ENCODE data around the gene TREH.
"Not testable (repeated sequence)": the region's sequence is repeated elsewhere in the genome, so short reads cannot be mapped to it uniquely, and the experiment has no call there.

Gene TREH, protein sequence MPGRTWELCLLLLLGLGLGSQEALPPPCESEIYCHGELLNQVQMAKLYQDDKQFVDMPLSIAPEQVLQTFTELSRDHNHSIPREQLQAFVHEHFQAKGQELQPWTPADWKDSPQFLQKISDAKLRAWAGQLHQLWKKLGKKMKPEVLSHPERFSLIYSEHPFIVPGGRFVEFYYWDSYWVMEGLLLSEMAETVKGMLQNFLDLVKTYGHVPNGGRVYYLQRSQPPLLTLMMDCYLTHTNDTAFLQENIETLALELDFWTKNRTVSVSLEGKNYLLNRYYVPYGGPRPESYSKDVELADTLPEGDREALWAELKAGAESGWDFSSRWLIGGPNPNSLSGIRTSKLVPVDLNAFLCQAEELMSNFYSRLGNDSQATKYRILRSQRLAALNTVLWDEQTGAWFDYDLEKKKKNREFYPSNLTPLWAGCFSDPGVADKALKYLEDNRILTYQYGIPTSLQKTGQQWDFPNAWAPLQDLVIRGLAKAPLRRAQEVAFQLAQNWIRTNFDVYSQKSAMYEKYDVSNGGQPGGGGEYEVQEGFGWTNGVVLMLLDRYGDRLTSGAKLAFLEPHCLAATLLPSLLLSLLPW

DNA sequence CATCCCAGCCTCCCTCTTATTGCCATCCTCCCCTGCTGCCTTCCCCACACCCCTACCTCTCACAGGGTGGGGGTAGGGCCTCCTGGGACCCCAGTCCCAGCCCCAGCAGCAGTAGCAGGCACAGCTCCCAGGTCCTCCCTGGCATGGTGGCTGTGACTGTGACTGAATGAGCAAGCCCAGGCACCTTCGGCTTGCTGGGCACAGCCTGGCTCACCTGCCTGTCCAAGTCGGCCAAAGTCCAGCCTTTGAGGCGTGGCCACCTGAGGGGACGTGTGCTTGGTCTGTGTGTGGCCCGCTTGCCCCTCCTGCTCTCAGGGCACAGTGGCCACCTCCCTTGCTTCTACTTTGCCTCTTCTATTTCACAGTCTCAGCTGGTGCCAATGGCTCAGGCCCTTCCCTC is at the start of gene TREH:
TSS of gene TREH (minus strand) at position 168 of the 400 bp plus-strand sequence. CDS start at position 145, 23 bp downstream.
- DNase-seq (ENCODE audit: low spot score), result no peak

DNA sequence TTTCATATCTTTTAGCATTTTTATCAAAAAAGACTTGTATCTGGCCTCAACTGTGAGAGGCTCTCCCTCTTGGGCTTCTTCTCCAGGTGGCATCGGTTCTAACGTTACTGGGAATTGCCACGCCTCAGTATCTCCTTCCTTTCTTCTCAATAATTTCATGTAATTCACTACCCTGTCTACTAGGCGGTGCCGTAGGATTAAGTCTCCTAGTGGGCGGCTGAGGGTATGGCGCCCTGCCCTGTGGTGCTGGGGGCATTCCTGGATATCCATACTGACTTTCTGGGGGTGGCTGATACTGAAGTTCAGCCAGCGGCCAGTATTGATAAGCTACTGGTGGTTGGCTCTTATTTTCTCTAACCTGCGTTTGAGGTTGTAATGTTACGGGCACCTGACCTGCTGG is 48.7 kb upstream of the TREH start:
- DNase-seq (ENCODE audit: low spot score), result not testable (repeated sequence)

DNA sequence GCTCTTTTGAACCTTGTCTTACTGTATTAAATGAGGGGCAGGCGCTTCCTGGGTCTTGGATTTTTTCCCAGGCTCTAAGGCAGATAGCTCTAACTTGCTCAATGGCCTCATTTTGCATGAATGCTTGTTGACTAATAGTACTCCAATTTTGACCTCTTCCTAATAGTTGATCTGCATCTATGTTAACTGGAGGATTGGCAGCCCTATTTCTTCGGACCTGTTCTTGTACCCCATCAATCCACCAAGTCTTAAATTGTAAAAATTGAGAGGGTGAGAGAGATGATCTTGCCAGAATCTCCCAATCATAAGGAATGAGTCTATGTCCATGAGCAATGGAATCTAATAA is 48.2 kb upstream of the TREH start:
- not testable (repeated sequence) for DNase-seq (ENCODE audit: low spot score)

DNA sequence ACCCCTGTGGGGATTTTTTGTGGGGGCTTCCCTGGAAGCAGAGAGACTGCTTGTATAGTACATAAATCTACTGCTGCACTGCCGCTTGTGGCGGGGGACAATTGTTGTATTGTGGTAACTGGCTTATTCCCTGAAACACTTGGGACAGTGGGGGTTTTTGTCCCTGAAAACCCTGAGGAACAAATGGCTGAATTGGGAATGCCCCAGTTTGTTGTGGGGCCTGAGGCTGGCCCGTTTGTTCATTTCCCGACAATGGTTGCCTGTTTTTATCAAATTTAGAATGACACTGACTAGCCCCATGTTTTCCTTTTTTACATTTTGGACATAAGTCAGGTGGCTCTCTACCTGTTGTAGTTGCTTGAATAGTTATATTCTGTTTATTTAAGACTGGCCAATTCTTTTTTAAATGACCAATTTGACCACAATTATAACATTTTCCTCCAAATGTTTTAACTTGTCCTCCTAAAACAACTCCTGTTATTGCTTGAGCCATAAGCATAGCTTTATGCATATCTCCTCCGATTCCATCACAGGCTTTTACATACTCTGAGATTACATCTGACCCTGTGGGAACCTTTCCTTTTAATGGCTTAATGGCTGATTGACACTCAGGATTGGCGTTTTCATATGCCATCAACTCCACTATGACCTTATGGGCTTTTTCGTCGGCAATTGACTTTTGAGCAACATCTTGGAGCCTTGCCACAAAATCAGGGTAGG is 47.7 kb upstream of the TREH start:
- not testable (repeated sequence) for DNase-seq (ENCODE audit: low spot score)

DNA sequence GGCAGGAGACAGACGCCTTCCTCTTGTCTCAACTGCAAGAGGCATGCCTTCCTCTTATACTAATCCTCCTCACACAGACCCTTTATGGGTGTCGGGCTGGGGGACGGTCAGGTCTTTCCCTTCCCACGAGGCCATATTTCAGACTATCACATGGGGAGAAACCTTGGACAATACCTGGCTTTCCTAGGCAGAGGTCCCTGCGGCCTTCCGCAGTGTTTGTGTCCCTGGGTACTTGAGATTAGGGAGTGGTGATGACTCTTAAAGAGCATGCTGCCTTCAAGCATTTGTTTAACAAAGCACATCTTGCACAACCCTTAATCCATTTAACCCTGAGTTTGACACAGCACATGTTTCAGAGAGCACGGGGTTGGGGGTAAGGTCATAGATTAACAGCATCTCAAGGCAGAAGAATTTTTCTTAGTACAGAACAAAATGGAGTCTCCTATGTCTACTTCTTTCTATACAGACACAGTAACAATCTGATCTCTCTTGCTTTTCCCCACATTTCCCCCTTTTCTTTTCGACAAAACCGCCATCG is 42.1 kb upstream of the TREH start:
- DNase-seq (ENCODE audit: low spot score), result not testable (repeated sequence)

DNA sequence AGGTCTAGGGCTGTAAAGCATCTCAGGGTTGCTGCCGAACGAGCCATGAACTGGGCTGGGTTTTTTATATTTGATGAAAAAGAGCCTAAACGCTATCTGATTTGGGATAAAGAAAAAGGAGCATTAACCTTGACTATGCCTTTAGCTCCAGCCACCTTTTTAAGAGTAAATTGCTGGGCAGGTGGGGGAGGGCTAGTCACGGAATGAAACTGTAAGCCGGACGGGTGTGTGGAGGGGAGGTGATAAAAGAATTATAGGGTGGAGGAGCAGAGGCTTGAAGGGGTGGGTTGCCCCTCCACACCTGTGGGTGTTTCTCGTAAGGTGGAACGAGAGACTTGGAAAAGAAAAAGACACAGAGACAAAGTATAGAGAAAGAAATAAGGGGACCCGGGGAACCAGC is 41.3 kb upstream of the TREH start:
- DNase-seq (ENCODE audit: low spot score), result not testable (repeated sequence)

DNA sequence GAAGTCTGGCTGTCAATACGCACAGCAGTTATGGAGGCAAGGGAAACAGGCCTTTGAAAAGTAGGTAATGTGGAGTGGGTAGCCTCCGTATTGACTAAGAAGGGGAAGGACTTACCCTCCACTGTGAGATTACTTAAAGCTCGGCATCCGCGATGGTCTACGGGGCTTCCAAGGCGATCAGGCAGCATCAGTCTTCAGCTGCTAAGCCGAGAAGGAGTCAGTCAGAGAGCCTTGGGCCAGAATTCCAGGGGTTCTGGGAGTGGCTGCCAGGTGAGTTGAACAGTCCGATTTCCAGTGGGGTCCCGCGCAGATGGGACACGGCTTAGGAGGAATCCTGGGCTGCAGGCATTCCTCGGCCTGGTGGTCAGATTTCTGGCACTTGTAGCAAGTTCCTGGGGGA is 40.6 kb upstream of the TREH start:
- not testable (repeated sequence) for DNase-seq (ENCODE audit: low spot score)

DNA sequence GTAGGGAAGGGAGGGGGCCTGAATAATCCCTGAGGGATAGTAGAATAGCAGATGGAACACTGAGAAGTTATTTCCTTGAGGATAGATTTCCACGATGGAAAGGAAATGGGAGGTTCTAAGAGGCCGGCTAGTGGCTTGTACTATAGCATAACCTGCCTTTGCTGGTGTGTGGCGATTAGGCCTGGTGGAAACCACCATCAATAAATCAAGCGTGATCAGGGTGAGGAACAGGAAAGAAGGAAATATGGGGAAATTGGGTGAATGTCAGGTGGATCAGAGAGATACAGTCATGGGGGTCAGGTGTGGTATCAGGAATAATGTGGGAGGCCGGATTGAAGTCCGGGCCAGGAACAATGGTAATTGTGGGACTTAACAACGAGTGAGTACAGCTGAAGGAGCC is 39.1 kb upstream of the TREH start:
- DNase-seq (ENCODE audit: low spot score), result not testable (repeated sequence)

DNA sequence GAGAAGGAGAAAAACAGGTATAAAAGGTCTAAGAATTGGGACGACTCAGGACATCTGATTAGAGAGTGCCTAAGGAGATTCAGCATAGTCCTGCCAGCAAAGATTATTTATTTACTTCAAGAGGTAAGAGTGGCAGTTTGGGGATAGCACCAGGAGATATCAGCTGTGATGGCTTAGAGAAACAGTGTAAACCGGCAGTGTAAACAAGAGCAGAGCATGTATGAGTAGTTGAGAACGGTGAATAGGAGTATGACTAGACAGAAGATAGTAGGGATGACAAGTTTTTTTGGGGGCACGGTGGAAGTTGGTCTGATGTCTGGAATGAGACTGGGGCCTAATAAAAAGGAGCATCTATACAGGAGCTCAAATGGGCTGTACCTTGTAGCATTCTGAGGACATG is 38.3 kb upstream of the TREH start:
- DNase-seq (ENCODE audit: low spot score), result not testable (repeated sequence)

DNA sequence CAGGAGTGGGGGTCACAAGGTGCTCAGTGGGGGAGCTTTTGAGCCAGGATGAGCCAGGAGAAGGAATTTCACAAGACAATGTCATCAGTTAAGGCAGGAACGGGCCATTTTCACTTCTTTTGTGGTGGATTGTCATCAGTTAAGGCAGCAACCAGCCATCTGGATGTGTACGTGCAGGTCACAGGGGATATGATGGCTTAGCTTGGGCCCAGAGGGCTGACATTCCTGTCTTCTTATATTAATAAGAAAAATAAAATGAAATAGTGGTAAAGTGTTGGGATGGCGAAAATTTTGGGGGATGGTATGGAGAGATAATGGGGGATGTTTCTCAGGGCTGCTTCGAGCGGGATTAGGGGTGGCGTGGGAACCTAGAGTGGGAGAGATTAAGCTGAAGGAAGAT is 37.8 kb upstream of the TREH start:
- DNase-seq (ENCODE audit: low spot score), result not testable (repeated sequence)

DNA sequence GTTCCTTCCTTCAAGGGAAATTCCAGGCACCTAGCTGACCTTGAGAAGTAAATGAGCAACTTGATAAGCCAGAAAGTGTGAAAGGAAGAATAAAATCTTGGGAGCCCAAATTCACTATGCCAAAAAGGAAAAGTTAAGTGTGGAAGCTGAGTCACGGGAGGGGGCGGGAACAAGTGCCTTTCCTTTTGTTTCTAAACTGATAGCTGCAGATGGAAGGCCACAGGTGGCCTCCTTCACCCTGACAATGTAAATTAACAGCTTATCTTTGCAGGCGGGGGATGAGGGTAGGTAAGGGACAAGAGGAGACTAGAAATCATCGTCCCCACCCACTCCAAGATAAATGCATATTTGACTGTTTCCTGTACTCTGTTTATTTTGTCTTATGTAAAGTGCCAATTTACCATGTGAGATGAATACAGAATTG is 36.4 kb upstream of the TREH start:
- DNase-seq (ENCODE audit: low spot score), result no peak

DNA sequence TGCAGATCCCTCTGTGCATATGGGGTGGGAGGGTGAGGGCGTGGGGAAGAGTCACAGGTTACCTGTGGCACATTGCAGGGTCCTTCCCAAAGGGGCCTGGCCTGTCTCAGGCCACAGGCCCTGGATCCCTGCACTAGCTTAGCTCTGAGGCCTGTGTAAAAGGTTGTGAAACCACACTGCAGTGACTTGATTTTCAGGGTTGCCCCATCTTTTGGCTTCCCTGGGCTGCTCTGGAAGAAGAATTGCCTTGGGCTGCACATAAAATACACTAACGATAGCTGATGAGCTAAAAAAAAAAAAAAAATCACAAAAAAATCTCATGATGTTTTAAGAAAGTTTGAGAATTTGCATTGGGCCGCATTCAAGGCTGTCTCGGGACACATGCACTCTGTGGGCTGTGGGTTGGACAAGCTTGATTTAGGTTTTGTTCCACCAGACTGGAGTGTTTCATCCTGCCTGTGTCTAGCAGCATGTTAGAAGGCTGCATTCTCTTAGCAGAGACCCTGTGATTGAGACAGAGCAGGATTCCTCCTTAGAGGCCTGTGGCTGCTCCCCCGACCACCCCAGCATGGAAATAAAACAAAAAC is 35.9 kb upstream of the TREH start:
- DNase-seq (ENCODE audit: low spot score), result no peak

DNA sequence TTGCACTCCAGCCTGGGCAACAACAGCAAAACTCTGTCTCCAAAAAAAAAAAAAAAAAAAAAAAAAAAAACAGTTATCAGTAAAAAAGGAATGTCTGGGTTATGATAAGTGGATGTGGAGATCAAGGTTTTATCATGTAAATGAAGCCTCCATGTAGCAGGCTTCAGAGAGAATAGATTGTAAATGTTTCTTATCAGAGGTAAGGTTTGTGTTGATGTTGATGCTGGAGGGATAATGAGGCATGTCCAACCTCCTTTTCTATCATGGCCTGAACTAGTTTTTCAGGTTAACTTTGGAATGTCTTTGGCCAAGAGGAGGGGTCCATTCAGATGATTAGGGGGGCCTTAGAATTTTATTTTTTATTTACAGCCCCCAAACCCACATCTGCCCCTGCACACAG is 35.4 kb upstream of the TREH start:
- DNase-seq (ENCODE audit: low spot score), result no peak

DNA sequence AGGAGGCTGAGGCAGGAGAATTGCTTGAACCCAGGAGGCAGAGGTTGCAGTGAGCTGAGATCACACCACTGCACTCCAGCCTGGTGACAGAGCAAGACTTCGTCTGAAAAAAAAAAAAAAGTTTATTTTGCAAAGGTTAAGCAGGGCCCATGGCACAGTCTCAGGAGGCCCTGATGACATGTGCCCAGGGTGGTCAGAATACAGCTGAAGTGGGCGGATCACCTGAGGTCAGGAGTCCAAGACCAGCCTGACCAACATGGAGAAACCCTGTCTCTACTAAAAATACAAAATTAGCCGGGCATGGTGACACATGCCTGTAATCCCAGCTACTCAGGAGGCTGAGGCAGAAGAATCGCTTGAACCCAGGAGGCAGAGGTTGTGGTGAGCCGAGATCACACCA is 35.0 kb upstream of the TREH start:
- not testable (repeated sequence) for DNase-seq (ENCODE audit: low spot score)

DNA sequence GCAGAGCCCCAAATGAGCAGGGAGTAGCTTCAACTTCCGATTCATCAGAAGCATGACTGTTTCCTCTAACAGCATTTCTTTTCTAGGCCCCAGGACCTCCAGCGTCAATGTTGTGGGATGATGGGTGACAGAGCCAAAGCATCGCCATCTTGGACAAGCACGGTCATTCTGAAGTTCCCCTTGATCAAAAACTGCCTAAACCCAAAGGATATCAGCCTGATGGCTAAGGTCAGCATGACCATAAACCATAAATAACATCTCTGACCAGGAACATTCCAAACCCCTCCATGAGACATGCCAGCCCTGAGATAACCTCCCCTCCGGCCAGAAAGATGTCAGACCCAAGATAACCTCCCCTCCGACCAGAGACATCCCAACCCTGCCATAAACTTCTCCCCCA is 28.8 kb upstream of the TREH start:
- DNase-seq (ENCODE audit: low spot score), result no peak

DNA sequence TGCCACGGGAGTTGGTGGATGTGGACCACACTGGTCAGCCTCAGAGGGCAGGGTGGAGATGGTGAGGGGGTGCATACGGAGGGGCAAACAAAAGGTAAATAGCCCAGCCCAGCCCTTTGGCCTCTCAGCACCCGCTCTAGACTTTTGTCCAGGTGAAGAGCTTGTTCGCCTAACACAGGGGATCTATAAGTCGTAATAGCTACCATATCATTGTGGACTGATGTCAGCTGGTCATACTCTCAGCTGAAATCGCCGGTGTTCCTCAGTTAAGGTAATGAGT is 27.0 kb upstream of the TREH start:
- no peak for DNase-seq (ENCODE audit: low spot score)

DNA sequence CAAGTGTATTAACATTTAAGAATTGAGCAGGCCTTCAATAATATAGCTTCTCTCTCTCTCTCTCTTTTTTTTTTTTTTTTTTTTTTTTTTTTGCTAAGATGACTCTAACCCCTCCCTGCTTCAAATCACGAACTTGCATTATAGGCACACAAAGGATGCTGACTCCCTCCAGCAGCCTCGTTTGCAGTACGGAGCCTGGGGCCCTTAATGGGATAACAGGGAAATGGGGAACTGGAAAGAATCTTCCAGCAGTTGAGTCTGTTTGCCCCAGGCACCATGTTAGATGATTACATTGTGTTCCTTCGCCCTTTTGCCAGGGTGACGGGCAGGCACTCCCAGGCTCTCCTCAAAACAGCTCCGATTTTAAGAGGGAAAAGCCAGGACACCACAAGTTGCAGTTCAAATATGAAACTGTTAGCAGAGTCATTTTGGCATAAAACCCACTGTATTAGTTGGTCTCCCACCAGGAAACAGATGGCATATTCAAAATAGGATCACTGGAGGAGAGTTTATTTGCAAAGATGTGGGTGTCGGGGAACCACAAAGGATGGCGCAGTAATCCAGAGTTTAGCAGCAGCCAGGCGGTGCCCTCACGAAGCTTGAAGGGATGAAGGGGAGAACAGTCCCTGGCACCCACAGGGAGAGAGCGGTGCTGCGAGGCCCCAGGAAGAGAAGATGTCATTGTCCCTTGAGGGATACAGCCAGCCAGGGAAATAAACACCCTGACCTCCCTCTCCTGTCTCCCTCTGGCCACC is 26.5 kb upstream of the TREH start:
- no peak for DNase-seq (ENCODE audit: low spot score)

DNA sequence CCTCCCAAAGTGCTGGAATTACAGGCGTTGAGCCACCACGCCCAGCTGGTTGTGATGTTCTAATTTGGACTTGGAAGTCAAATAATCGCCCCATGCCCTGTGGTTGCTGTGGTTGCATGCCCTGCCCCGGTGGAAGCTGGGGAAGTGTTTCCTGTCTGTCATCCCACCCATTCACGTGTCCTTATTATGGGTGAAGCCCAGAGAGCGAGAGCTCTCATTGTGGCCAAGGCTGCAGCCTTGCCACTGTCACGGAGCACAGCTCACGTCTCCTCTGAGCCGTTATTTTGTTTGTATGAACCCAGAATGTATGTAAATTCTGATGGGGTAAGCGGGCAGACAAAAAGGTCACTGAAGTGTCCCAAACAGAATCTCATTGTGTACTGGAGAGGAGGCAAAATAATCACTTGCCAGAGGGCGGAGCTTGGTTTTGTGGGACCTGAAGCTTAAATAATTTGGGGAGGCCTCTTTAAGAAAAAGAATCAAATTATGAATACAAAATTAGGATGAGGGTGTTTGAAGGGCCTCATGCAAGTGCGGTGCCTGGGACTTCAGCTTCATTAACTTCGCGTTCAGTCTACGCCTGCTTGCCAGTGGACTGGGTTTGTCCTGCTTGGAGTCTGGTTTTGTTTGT is 25.8 kb upstream of the TREH start:
- DNase-seq (ENCODE audit: low spot score), result no peak

DNA sequence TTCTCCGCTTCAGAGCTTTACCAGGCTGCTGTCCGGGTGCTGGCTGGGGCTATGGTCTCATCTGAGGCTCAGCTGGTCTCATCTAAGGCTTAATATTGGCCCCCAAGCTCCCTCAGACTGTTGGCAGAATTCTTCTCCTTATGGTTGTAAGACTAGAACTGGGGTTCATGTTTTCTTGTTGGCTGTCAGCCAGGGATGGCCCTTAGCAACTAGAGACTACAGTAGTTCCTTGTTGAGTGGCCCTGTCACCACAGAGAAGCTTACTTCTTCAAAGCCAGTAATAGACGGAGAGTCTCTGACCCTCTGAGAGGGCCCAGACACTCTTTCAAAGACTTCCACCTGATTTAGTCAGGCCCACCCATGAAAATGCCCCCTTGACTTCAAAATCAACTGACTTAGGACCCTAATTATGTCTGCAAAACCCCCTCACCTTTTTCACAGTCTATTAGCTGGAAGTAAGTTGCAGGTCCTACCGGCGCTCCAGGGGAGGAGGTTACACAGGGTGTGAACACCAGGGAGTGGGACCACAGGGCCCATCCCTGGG is 24.2 kb upstream of the TREH start:
- no peak for DNase-seq (ENCODE audit: low spot score)

DNA sequence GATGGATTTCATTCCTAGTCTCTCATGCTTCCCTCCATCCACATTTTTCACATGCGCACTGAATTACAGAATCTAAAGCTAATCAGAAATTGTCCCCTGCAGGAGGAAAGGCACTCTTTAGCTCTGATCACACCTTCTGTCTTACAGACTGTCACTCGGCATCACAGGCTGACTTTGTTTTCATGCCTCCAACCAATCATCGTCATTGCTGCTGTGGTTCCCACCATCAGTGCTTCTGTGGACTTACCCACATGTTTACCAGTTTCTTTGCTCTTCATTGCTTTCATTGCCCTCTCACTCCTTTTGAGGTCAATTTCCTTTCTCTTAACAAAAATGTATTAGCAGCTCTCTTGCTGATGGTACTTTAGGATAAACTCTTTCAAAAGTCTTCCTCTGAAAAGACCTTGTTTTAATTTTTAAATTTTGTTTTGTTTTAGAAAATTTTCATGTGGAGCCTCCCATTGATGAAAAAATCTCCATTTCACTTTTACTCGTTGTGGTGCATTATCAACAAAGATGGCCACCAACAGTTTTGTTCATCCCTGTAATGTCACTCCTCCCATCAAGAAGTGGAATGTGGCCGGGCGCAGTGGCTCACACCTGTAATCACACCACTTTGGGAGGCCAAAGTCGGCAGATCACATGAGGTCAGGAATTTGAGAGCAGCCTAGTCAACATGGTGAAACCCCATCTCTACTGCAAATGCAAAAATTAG is 20.2 kb upstream of the TREH start:
- no peak for DNase-seq (ENCODE audit: low spot score)

DNA sequence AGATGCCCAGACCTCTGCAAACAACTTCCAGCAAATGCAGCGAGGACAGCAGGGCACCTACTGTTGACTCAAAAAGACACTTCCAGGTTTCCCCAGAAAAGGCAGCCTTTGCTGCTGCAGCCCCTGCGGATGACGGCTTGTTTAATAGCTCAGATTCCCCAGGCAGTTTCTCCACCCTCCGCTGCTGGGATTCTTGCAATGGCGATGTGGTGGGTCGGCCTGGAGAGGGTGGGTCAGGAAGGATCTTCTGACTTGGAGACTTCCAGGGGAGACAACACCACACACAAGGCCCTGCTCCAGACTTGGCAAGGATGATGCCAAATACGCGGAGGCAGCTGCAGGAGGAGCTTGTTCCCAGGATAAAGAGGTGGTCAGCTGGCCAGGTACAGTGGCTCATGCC is 17.9 kb upstream of the TREH start:
- no peak for DNase-seq (ENCODE audit: low spot score)
